ENCODE results near the gene SEMA7A.
"Not testable (repeated sequence)": the region's sequence is repeated elsewhere in the genome, so short reads cannot be mapped to it uniquely, and the experiment has no call there.

DNA sequence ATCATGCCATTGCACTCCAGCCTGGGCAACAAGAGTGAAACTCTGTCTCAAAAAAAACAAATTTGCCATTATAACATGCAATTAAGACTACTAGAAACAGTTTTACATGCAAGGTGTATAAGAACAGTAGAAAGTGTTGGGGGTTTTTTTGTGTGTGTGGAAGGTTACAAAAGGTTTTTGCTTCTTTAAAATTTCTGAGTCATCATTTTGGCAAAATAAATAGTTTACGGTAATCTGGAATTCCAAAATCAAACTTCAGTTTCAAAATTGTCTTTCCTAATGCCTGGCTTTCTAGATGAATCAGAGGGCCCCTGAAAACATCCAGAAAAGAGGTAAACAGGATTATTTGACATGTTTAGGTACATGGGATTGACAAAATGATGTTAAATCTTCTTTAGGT is 72.9 kb downstream of the SEMA7A start:
- TF ChIP-seq, protein P1, sequence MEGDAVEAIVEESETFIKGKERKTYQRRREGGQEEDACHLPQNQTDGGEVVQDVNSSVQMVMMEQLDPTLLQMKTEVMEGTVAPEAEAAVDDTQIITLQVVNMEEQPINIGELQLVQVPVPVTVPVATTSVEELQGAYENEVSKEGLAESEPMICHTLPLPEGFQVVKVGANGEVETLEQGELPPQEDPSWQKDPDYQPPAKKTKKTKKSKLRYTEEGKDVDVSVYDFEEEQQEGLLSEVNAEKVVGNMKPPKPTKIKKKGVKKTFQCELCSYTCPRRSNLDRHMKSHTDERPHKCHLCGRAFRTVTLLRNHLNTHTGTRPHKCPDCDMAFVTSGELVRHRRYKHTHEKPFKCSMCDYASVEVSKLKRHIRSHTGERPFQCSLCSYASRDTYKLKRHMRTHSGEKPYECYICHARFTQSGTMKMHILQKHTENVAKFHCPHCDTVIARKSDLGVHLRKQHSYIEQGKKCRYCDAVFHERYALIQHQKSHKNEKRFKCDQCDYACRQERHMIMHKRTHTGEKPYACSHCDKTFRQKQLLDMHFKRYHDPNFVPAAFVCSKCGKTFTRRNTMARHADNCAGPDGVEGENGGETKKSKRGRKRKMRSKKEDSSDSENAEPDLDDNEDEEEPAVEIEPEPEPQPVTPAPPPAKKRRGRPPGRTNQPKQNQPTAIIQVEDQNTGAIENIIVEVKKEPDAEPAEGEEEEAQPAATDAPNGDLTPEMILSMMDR (IDR thresholded peaks at IDR 0.05): not testable (repeated sequence)
- TF ChIP-seq POLR2A (IDR thresholded peaks at IDR 0.05): not testable (repeated sequence)
